RWPE1 (cell line): ENCODE results near the gene TRMO.
"Not testable (repeated sequence)": the region's sequence is repeated elsewhere in the genome, so short reads cannot be mapped to it uniquely, and the experiment has no call there.

ENCODE experiments used
- CTCF ChIA-PET: fragments of 350-600 bp; sonication (Branson Sonifier 250); formaldehyde crosslinking; extraction: SDS; loops from one replicate; lab custom pipeline; 2021; lab: Yijun Ruan, JAX
- POLR2A ChIA-PET: fragments of 400-600 bp; formaldehyde crosslinking; extraction: SDS; loops from one replicate; lab custom pipeline; 2020; ENCODE audit warnings: antibody characterized with exemption; ENCODE audit not compliant: low non-redundant PET; lab: Yijun Ruan, JAX
- DNase-seq: peaks from one replicate; pipeline ENCODE4 v3.0.0; 2012; ENCODE audit warnings: low spot score
- H3K27ac ChIP-seq: fragments of 450-650 bp; 2 replicates; pipeline ENCODE4 v1.5.1; 2017
- CTCF ChIP-seq: fragments of 450-650 bp; conservative IDR thresholded peaks from 2 replicates; pipeline ENCODE4 v1.5.1; 2017; ENCODE audit warnings: low read depth, mild to moderate bottlenecking

Gene TRMO

GRCh38 chr9:97962575-97962974 is 40.3 kb upstream of the TRMO start:
- POLR2A ChIA-PET: no interaction called here
- CTCF ChIA-PET: no interaction called here
- H3K27ac ChIP-seq: no peak overlapping the region
- TF ChIP-seq CTCF: no peak
- no peak for DNase-seq

- no peak for TF ChIP-seq CTCF
- POLR2A ChIA-PET: no interaction called here
- CTCF ChIA-PET: interaction anchor here (0.5 to 0.7 kb wide), 4 partner anchors 31 to 916 kb away, joined by 3 read pairs; no protein-coding TSS in a partner anchor
- DNase-seq: no peak
- H3K27ac ChIP-seq: no peak overlapping the region
Measured at GRCh38 chr9:97962136-97962535, 39.8 kb upstream of the TRMO start.

GRCh38 chr9:97961361-97961760 is 39.1 kb upstream of the TRMO start:
- no peak overlapping the region for H3K27ac ChIP-seq
- ChIA-PET POLR2A (no interaction called here), CTCF (interaction anchor here (0.5 to 0.7 kb wide), 4 partner anchors 30 to 916 kb away, joined by 3 read pairs; no protein-coding TSS in a partner anchor)
- TF ChIP-seq CTCF: no peak
- no peak for DNase-seq

- POLR2A ChIA-PET: interaction anchor here (0.6 kb wide), 1 partner anchor 22 kb away, joined by 3 read pairs; no protein-coding TSS in a partner anchor
- DNase-seq, H3K27ac ChIP-seq, CTCF ChIA-PET: not testable (repeated sequence)
Measured at GRCh38 chr9:97960678-97961328, 38.5 kb upstream of the TRMO start.

DNA sequence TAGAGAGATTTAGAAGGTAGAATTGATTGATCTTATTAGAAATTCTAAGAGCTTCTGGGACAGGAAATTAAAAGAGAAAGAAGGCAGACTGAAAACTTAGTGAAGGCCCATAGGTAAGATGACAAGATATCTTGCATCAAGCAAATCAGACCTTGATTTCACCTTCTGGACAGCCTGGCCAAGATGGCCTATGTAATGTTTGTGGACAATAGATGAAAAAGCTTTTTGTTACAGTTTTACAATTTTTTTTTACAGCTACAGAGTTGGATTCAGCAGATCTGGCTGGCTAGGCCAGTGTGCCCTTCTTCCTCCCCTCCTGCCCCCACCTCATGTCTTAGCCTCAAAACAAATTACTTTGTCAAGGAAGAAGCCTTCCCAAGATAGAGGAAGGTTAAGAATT is 37.3 kb upstream of the TRMO start:
- DNase-seq: no peak
- no peak overlapping the region for H3K27ac ChIP-seq
- POLR2A ChIA-PET: no interaction called here
- CTCF ChIA-PET: interaction anchor here (1.4 kb wide), 1 partner anchor 59 kb away, joined by 3 read pairs; no protein-coding TSS in a partner anchor
- no peak for TF ChIP-seq CTCF

DNA sequence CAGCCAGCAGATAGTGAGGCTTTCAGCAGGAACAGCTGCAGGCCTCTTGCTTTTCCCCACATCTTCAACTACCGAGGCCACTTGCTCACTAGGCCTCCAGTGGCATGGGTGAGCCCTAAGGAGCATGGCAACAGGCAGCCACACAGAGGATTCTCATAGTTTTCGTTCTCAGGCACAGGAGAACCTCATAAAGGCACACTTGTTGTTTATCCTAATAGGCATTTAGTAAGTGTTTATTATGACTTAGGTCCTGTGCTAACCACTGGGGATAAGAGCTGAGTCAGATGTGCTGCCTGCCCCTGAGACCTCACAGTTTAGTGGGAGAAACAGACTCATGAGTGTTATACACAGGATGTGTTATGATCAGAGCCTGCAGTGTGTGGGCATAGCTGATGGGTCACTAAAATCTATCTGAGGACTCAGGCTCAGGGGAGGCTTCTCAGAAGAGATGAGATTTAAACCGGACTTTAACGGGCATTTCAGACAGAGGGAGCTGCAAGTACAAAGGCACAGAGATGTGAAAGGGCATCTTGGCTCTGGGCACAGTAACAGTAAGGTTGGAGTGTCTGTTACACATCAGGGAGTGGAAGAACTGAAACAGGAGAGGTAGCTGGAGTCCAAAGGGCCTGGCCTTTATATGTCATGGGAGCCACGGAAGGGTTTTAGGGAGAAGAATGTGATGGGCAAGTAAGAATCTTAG is 36.7 kb upstream of the TRMO start:
- no peak overlapping the region for H3K27ac ChIP-seq
- no peak for TF ChIP-seq CTCF
- no peak for DNase-seq
- POLR2A ChIA-PET: no interaction called here
- CTCF ChIA-PET: interaction anchor here (1.4 kb wide), 1 partner anchor 58 kb away, joined by 3 read pairs; no protein-coding TSS in a partner anchor

DNA sequence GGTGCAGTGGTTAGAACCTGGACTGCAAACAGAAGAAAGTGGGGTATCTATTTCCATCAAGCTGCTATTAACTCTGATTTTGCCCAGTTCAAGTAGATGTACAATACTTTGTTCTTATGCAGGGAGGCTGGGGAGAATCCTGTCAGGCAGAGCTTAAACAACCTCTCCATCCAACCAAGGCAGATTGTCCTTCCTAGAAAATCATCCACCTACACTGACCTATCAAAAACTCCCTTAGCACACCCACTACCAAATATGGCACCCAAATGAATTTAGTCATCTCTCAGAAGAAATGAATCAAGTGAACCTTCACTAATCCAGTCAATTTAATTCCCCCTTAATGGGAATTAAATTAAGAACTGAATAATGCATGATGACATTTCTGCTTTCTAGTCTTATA is 34.0 kb upstream of the TRMO start:
- no peak for TF ChIP-seq CTCF
- no peak overlapping the region for H3K27ac ChIP-seq
- DNase-seq: no peak
- POLR2A ChIA-PET: no interaction called here
- CTCF ChIA-PET: interaction anchor here (0.5 kb wide), 1 partner anchor 19 kb away, joined by 3 read pairs; no protein-coding TSS in a partner anchor
